Measurements from ENCODE around the gene YIPF4.
A peak's percentile ranks its signal among the peaks of the same experiment; 100 is the strongest.
"Not testable (repeated sequence)": the region's sequence is repeated elsewhere in the genome, so short reads cannot be mapped to it uniquely, and the experiment has no call there.

Gene YIPF4

GRCh38 chr2:32293493-32293892 is 15.8 kb downstream of the YIPF4 start:
- H3K27me3 ChIP-seq (ENCODE audit: control insufficient read depth, insufficient read depth, low read length); H3K36me3 ChIP-seq (ENCODE audit: control insufficient read depth, insufficient read depth, low read length); H3K4me1 ChIP-seq (ENCODE audit: control insufficient read depth, insufficient read depth, low read length); H3K27ac ChIP-seq (ENCODE audit: low read depth, low read length); H3K9ac ChIP-seq (ENCODE audit: low read length); H3K4me3 ChIP-seq (ENCODE audit: low read length): not testable (repeated sequence)

GRCh38 chr2:32293966-32294562 is 16.4 kb downstream of the YIPF4 start:
- H3K36me3 ChIP-seq (ENCODE audit: control insufficient read depth, insufficient read depth, low read length); H3K27me3 ChIP-seq (ENCODE audit: control insufficient read depth, insufficient read depth, low read length); H3K9ac ChIP-seq (ENCODE audit: low read length); H3K27ac ChIP-seq (ENCODE audit: low read depth, low read length); H3K4me1 ChIP-seq (ENCODE audit: control insufficient read depth, insufficient read depth, low read length); H3K4me3 ChIP-seq (ENCODE audit: low read length): not testable (repeated sequence)

DNA sequence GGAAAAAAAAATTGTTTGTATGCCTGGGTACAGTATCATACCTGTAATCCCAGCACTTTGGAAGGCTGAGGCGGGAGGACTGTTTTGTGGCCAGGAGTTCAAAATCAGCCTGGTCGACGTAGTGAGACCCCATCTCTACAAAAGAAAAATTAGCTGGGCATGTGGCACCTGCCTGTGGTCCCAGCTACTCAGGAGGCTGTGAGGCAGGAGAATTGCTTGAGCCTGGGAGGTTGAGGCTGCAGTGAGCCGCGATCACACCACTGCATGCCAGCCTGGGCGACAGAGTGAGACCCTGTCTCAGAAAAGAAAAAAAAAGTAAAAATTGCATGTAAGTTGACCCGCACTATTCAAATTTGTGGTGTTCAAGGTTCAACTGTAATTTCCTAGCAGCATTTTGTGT is 32.9 kb downstream of the YIPF4 start:
- H3K4me3 ChIP-seq (ENCODE audit: low read length), result no peak overlapping the region
- H3K36me3 ChIP-seq (ENCODE audit: control insufficient read depth, insufficient read depth, low read length), result no peaks in the 10 kb centered on the region
- H3K9ac ChIP-seq (ENCODE audit: low read length), result no peak overlapping the region
- H3K27me3 ChIP-seq (ENCODE audit: control insufficient read depth, insufficient read depth, low read length), result no peaks in the 10 kb centered on the region
- H3K4me1 ChIP-seq (ENCODE audit: control insufficient read depth, insufficient read depth, low read length), result no peaks in the 10 kb centered on the region
- no peak overlapping the region for H3K27ac ChIP-seq (ENCODE audit: low read depth, low read length)

- Histone ChIP-seq H3K4me3 (ENCODE audit: low read length) (no peak overlapping the region), H3K9ac (ENCODE audit: low read length) (no peak overlapping the region), H3K36me3 (ENCODE audit: control insufficient read depth, insufficient read depth, low read length) (no peaks in the 10 kb centered on the region), H3K4me1 (ENCODE audit: control insufficient read depth, insufficient read depth, low read length) (no peaks in the 10 kb centered on the region), H3K27me3 (ENCODE audit: control insufficient read depth, insufficient read depth, low read length) (no peaks in the 10 kb centered on the region), H3K27ac (ENCODE audit: low read depth, low read length) (no peak overlapping the region)
Measured at GRCh38 chr2:32314886-32315285, 37.2 kb downstream of the YIPF4 start.

GRCh38 chr2:32328679-32329078 is 51.0 kb downstream of the YIPF4 start:
- H3K36me3 ChIP-seq (ENCODE audit: control insufficient read depth, insufficient read depth, low read length); H3K27me3 ChIP-seq (ENCODE audit: control insufficient read depth, insufficient read depth, low read length); H3K4me3 ChIP-seq (ENCODE audit: low read length); H3K4me1 ChIP-seq (ENCODE audit: control insufficient read depth, insufficient read depth, low read length); H3K27ac ChIP-seq (ENCODE audit: low read depth, low read length); H3K9ac ChIP-seq (ENCODE audit: low read length): not testable (repeated sequence)

GRCh38 chr2:32329180-32329980 is 51.7 kb downstream of the YIPF4 start:
- not testable (repeated sequence) for H3K4me1 ChIP-seq (ENCODE audit: control insufficient read depth, insufficient read depth, low read length); H3K27ac ChIP-seq (ENCODE audit: low read depth, low read length); H3K36me3 ChIP-seq (ENCODE audit: control insufficient read depth, insufficient read depth, low read length); H3K9ac ChIP-seq (ENCODE audit: low read length); H3K4me3 ChIP-seq (ENCODE audit: low read length); H3K27me3 ChIP-seq (ENCODE audit: control insufficient read depth, insufficient read depth, low read length)

- no peak overlapping the region for H3K4me3 ChIP-seq (ENCODE audit: low read length)
- no peaks in the 10 kb centered on the region for H3K4me1 ChIP-seq (ENCODE audit: control insufficient read depth, insufficient read depth, low read length)
- H3K36me3 ChIP-seq (ENCODE audit: control insufficient read depth, insufficient read depth, low read length), result no peaks in the 10 kb centered on the region
- H3K27me3 ChIP-seq (ENCODE audit: control insufficient read depth, insufficient read depth, low read length), result no peaks in the 10 kb centered on the region
- no peak overlapping the region for H3K27ac ChIP-seq (ENCODE audit: low read depth, low read length)
- H3K9ac ChIP-seq (ENCODE audit: low read length), result no peak overlapping the region
Measured at GRCh38 chr2:32330136-32330535, 52.4 kb downstream of the YIPF4 start.

GRCh38 chr2:32342801-32343200 is 65.1 kb downstream of the YIPF4 start:
- H3K9ac ChIP-seq (ENCODE audit: low read length), result no peak overlapping the region
- no peaks in the 10 kb centered on the region for H3K27me3 ChIP-seq (ENCODE audit: control insufficient read depth, insufficient read depth, low read length)
- H3K4me1 ChIP-seq (ENCODE audit: control insufficient read depth, insufficient read depth, low read length), result no peaks in the 10 kb centered on the region
- H3K4me3 ChIP-seq (ENCODE audit: low read length), result no peak overlapping the region
- H3K36me3 ChIP-seq (ENCODE audit: control insufficient read depth, insufficient read depth, low read length), result no peaks in the 10 kb centered on the region
- H3K27ac ChIP-seq (ENCODE audit: low read depth, low read length), result no peak overlapping the region

GRCh38 chr2:32350797-32351196 is 73.1 kb downstream of the YIPF4 start:
- H3K27me3 ChIP-seq (ENCODE audit: control insufficient read depth, insufficient read depth, low read length); H3K9ac ChIP-seq (ENCODE audit: low read length); H3K36me3 ChIP-seq (ENCODE audit: control insufficient read depth, insufficient read depth, low read length): not testable (repeated sequence)

DNA sequence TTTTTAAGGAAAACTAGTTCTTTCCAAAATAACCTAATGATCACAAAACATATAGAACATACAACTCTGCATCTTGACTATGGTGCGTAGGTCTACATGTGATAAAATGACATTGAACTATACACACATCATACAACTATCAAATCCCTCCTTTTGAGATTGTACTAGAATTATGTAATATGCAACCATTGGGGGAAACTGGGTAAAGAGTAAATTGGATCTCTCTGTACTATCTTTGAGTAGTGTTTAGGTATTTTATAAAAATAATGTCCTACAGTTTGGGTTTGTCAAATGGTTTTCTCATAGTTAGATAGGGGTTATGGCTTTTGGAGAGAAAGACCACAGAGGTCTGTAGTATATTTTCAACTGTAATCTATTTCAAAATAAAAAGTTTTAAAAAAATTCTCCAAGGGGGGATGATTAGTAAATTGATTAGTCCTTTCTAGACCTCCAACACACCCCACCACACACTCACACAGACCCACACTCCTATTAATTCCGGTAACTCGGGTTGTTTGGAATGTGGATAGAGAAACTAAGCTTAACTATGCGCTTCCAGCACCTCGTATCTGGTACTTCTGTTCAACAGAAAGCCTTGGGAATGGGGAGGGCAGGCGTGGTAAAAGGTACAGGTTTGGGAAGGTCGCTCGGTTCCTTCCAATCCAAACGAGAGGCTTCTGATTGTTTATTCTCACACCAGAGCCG is 78.4 kb downstream of the YIPF4 start:
- Histone ChIP-seq H3K27ac (ENCODE audit: low read depth, low read length) (peak overlapping the region; percentile 86), H3K27me3 (ENCODE audit: control insufficient read depth, insufficient read depth, low read length) (no peaks in the 10 kb centered on the region), H3K9ac (ENCODE audit: low read length) (peak overlapping the region; percentile 93), H3K4me3 (ENCODE audit: low read length) (peak overlapping the region; percentile 99), H3K36me3 (ENCODE audit: control insufficient read depth, insufficient read depth, low read length) (no peaks in the 10 kb centered on the region), H3K4me1 (ENCODE audit: control insufficient read depth, insufficient read depth, low read length) (peaks cover 18% of the 10 kb centered on the region)

More at GRCh38 chr2:32350797-32351196, 73.1 kb downstream of the YIPF4 start:
- not testable (repeated sequence) for H3K4me1 ChIP-seq (ENCODE audit: control insufficient read depth, insufficient read depth, low read length); H3K4me3 ChIP-seq (ENCODE audit: low read length); H3K27ac ChIP-seq (ENCODE audit: low read depth, low read length)

DNA sequence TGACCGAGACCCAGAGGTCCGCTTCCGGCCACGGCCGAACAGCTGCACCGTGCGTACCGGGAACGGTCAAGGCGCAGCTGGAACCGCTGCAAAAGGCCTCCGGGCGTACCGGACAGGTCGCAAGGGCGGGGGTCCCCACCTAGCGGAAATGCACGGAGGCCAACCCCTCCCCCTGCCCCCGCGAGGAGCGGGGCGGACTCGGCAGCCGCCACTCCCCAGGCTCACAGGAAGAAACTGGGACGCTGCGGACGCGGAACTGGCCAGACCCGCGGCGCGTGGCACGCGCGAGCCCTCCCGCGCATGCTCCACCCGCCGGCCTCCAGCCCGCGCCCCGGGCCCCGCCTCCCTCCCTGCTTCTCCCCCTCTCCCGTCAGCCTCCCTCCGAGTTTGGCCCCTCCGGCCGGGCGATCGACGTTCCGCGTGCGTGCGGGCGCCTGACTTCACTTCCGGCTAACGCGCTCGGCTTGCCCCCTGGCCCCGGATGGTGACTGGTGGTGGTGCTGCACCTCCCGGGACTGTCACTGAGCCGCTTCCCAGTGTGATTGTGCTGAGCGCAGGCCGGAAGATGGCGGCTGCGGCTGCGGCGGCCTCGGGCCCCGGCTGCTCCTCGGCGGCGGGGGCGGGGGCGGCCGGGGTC is 79.1 kb downstream of the YIPF4 start, which contains the start of gene BIRC6:
Gene BIRC6 (plus strand): TSS at position 343 of the 637 bp plus-strand sequence. CDS start 139 bp downstream, at position 482.
- no peaks in the 10 kb centered on the region for H3K36me3 ChIP-seq (ENCODE audit: control insufficient read depth, insufficient read depth, low read length)
- peak within 1 kb of the TSS; percentile 99 for H3K4me3 ChIP-seq (ENCODE audit: low read length)

More for the DNA sequence above, 79.1 kb downstream of the YIPF4 start, which contains the start of gene BIRC6:
- H3K9ac ChIP-seq (ENCODE audit: low read length), result peak within 1 kb of the TSS; percentile 95
- H3K27me3 ChIP-seq (ENCODE audit: control insufficient read depth, insufficient read depth, low read length), result no peaks in the 10 kb centered on the region
- H3K4me1 ChIP-seq (ENCODE audit: control insufficient read depth, insufficient read depth, low read length), result peaks cover 18% of the 10 kb centered on the region
- peak within 1 kb of the TSS; percentile 93 for H3K27ac ChIP-seq (ENCODE audit: low read depth, low read length)

All from rectal smooth muscle tissue (tissue), 1 donor.